HepG2 (cell line): Measurements from ENCODE around the gene SMTN. TPM values are rescaled to one million over a fixed set of nuclear protein-coding genes. Genes with fewer than 3 reads are reported as not detected.

Experiments
- DRAP1 ChIP-seq: IDR thresholded peaks from 2 replicates; pipeline ENCODE4 v1.6.1; 2016; ENCODE audit warnings: missing genetic modification reagents, missing compliant biosample characterization
- ESRRA ChIP-seq: sonication (generic); formaldehyde crosslinking; IDR thresholded peaks from 2 replicates; pipeline ENCODE4 v1.5.1; 2020; ENCODE audit warnings: mild to moderate bottlenecking, low read depth, missing genetic modification reagents
- GMEB1 ChIP-seq: sonication (generic); formaldehyde crosslinking; IDR thresholded peaks from 2 replicates; pipeline ENCODE4 v1.5.1; 2020; ENCODE audit warnings: missing genetic modification reagents, mild to moderate bottlenecking, borderline replicate concordance
- KDM2A ChIP-seq: sonication (generic); formaldehyde crosslinking; IDR thresholded peaks from 2 replicates; pipeline ENCODE4 v1.4.0; 2020; ENCODE audit warnings: low read depth, missing genetic modification reagents, borderline replicate concordance
- MNT ChIP-seq: fragments of 450-650 bp; IDR thresholded peaks from 2 replicates; pipeline ENCODE4 v1.6.1; 2016
- NCOR1 ChIP-seq: fragments of 200-600 bp; sonication (generic); IDR thresholded peaks from 2 replicates; pipeline ENCODE4 v1.7.0; 2017; ENCODE audit warnings: antibody characterized with exemption, low read length, borderline replicate concordance
- NFATC3 ChIP-seq: sonication (generic); formaldehyde crosslinking; IDR thresholded peaks from 2 replicates; pipeline ENCODE4 v1.5.1; 2020; ENCODE audit warnings: mild to moderate bottlenecking, missing genetic modification reagents
- PHF8 ChIP-seq: sonication (generic); formaldehyde crosslinking; IDR thresholded peaks from 2 replicates; pipeline ENCODE4 v1.5.0; 2020; ENCODE audit warnings: missing genetic modification reagents
- RBFOX2 ChIP-seq: fragments of 200-400 bp; formaldehyde crosslinking; IDR thresholded peaks from 2 replicates; pipeline ENCODE4 v1.6.1; 2017; ENCODE audit warnings: low read depth, mild to moderate bottlenecking, low read length
- SAP130 ChIP-seq: IDR thresholded peaks from 2 replicates; pipeline ENCODE4 v1.6.1; 2016; ENCODE audit warnings: low read depth
- SP5 ChIP-seq: IDR thresholded peaks from 2 replicates; pipeline ENCODE4 v1.6.1; 2016; ENCODE audit warnings: low read depth, borderline replicate concordance
- STAG1 ChIP-seq: sonication (generic); formaldehyde crosslinking; IDR thresholded peaks from 2 replicates; pipeline ENCODE4 v1.4.0; 2020; ENCODE audit warnings: missing genetic modification reagents
- TEF ChIP-seq: sonication (generic); formaldehyde crosslinking; IDR thresholded peaks from 2 replicates; pipeline ENCODE4 v1.5.0; 2020; ENCODE audit warnings: missing genetic modification reagents
- THAP9 ChIP-seq: sonication (generic); formaldehyde crosslinking; IDR thresholded peaks from 2 replicates; pipeline ENCODE4; 2020; ENCODE audit warnings: missing genetic modification reagents, mild to moderate bottlenecking, borderline replicate concordance
- ZBTB20 ChIP-seq: sonication (generic); formaldehyde crosslinking; IDR thresholded peaks from 2 replicates; pipeline ENCODE4 v1.8.1; 2023; ENCODE audit warnings: missing genetic modification reagents, low read depth, mild to moderate bottlenecking, borderline replicate concordance
- ZFP91 ChIP-seq: sonication (generic); formaldehyde crosslinking; IDR thresholded peaks from 2 replicates; pipeline ENCODE4 v1.9.0; 2022; ENCODE audit warnings: missing genetic modification reagents, mild to moderate bottlenecking, borderline replicate concordance
- ZIK1 ChIP-seq: sonication (generic); formaldehyde crosslinking; IDR thresholded peaks from 2 replicates; pipeline ENCODE4 v1.5.0; 2020; ENCODE audit warnings: mild to moderate bottlenecking, low read depth, missing genetic modification reagents, borderline replicate concordance
- ZNF547 ChIP-seq: sonication (generic); formaldehyde crosslinking; IDR thresholded peaks from 2 replicates; pipeline ENCODE4 v1.5.1; 2020; ENCODE audit warnings: mild to moderate bottlenecking, missing genetic modification reagents
- ZNF556 ChIP-seq: sonication (generic); formaldehyde crosslinking; IDR thresholded peaks from 2 replicates; pipeline ENCODE4 v1.4.0; 2020; ENCODE audit warnings: mild to moderate bottlenecking, missing genetic modification reagents, borderline replicate concordance
- polyA plus RNA-seq, 8 experiments: library from polyadenylated mRNA; depleted of rRNA in 3 of 8; stranded (reverse) in 7 of 8; unstranded in 1 of 8; fragments of >200 nt; fragmentation: Illumina TruSeq in 4 of 8; extraction: Trizol in 4 of 8; gene quantifications; 2 replicates each; pipeline versions ENCODE4 v1.2.1 to v1.2.3, GENCODE V29; 2011 to 2016; ENCODE audit warnings: low read depth in 4 of 8, missing spikeins in 1 of 8, mixed read lengths in 1 of 8; ENCODE audit not compliant: insufficient read depth in 1 of 8
- total RNA-seq, 5 experiments: library from RNA; depleted of rRNA; stranded (reverse); fragments of >200 nt; fragmentation: Illumina TruSeq; extraction: Trizol; gene quantifications; 2 replicates each; pipeline ENCODE4 v1.2.3, GENCODE V29; 2016; ENCODE audit warnings: low read depth in 1 of 5

The SMTN gene
- total and polyA plus RNA-seq, 2 of the 13 experiments (the other 11 are each of a cell fraction or from before 2014, with no cell fraction given): 14.7 to 26.1 TPM

- TF ChIP-seq THAP9 (CRISPR knock-in tag) (peak; percentile 78), SP5 (peak; percentile 81; the same call in 1 of the 2 replicates), SAP130 (CRISPR knock-in tag) (peak; percentile 85), ZFP91 (CRISPR knock-in tag) (peak; percentile 59; the same call in 1 of the 2 replicates), PHF8 (CRISPR knock-in tag) (peak; percentile 64), TEF (CRISPR knock-in tag) (no peak), NFATC3 (CRISPR knock-in tag) (0 out of 2 replicates have a peak, but pooled peaks have one; percentile 67), ZNF556 (0 out of 2 replicates have a peak, but pooled peaks have one; percentile 76), STAG1 (CRISPR knock-in tag) (0 out of 2 replicates have a peak, but pooled peaks have one; percentile 1), NCOR1 (peak; percentile 33; the same call in 1 of the 2 replicates), ZNF547 (CRISPR knock-in tag) (peak; percentile 28; the same call in 1 of the 2 replicates), DRAP1 (CRISPR knock-in tag) (peak; percentile 85), ZBTB20 (0 out of 2 replicates have a peak, but pooled peaks have one; percentile 12), RBFOX2 (peak; percentile 90), ZIK1 (CRISPR knock-in tag) (peak; percentile 77; the same call in 1 of the 2 replicates), ESRRA (no peak), MNT (no peak), KDM2A (CRISPR knock-in tag) (peak; percentile 97), GMEB1 (CRISPR knock-in tag) (peak; percentile 48)
These were observed at the start of gene SMTN (continued) for GRCh38 chr22:31080848-31081649.
